Body of pancreas (tissue), 4 donors: Measurements from ENCODE around the gene CDH22. TPM values are rescaled to one million over a fixed set of nuclear protein-coding genes. Genes with fewer than 3 reads are reported as not detected.

ENCODE experiments used
- ATAC-seq: fragments of 150-250 bp; one replicate; pipeline ENCODE4 v1.9.1; 2016
- DNase-seq, 4 donors: peaks; one replicate each; pipeline ENCODE4 v3.0.0-alpha.2; 2019
- H3K27ac ChIP-seq, 4 donors: fragments of 200-600 bp; sonication (generic); 1 replicate in 3 of 4; 2 replicates in 1 of 4; pipeline versions ENCODE4 v1.5.1 to v1.6.1; 2016 to 2019; ENCODE audit warnings: mild to moderate bottlenecking in 1 of 4, mixed read lengths in 1 of 4, moderate library complexity in 1 of 4
- H3K27me3 ChIP-seq, 2 donors: fragments of 200-600 bp; sonication (generic); one replicate each; pipeline ENCODE4 v1.6.0; 2016; ENCODE audit warnings: mild to moderate bottlenecking in 1 of 2
- H3K36me3 ChIP-seq, 2 donors: fragments of 200-600 bp; sonication (generic); replicated peaks in 1 of 2; 2 replicates each; pipeline ENCODE4 v1.5.1; 2016; ENCODE audit warnings: low read depth in 2 of 2; ENCODE audit not compliant: insufficient read depth in 1 of 2
- H3K4me1 ChIP-seq: fragments of 200-600 bp; sonication (generic); one replicate; pipeline ENCODE4 v1.6.0; 2016
- H3K4me3 ChIP-seq, 2 donors: fragments of 200-600 bp; sonication (generic); 1 replicate in 1 of 2; 2 replicates in 1 of 2; pipeline ENCODE4 v1.5.1; 2016 to 2019
- H3K9me3 ChIP-seq, 3 donors: fragments of 200-600 bp; sonication (generic); 1 replicate in 2 of 3; 2 replicates in 1 of 3; pipeline ENCODE4 v1.5.1; 2016
- CTCF ChIP-seq, 7 experiments: fragments of 450-650 bp in 4 of 7; fragments of 200-600 bp in 3 of 7; sonication (generic) in 3 of 7; IDR thresholded peaks; one replicate each; pipeline ENCODE4 v1.5.1; 2016 to 2019; ENCODE audit warnings: antibody characterized with exemption in 7 of 7
- POLR2A ChIP-seq, 3 donors: fragments of 450-650 bp; IDR thresholded peaks; one replicate each; pipeline ENCODE4 v1.6.1; 2016; ENCODE audit warnings: antibody characterized with exemption in 3 of 3, mild to moderate bottlenecking in 2 of 3
- WGBS, 2 donors: methylation state at CpG; one replicate each; pipeline ENCODE4 v1.1.5; 2017; 5-methylcytosine and 5-hydroxymethylcytosine counted together
- intact Hi-C: fragments of 100-400 bp; cut with DNase I; formaldehyde crosslinking; loops from one replicate; pipeline ENCODE4 v1.15.1; 2023
- total RNA-seq, 2 donors: library from RNA; depleted of rRNA; stranded (reverse); fragments of >200 nt; gene quantifications; one replicate each; pipeline ENCODE4 v1.1.0, GENCODE V29; 2016

CDH22 gene
- total RNA-seq, 2 donors from 2014 or later = 1.3 to 2.1 TPM

DNA sequence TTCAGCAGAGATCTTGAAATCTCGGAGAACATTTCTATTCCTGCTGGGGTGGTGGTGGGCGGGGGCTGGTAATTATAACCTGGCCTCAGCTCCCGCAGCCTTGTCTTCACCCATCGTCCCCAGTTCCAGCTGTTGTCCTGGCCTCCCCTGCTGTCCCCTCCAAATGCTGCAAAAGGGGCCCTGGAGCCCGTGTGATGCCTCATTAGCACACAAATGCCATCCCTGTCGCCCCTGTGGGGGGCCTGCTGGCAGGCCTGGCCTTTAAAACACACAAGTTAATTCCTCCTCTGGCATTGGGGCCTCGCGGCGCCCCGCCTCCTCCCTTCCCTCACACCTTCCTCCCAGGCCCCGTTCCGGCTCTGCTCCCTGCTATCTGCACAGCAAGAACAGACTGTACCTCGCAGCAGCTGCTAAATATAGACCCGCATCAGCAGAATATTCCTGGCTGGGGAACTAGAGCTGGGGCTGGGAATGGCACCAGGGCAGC, 85.7 kb downstream of the CDH22 start:
- intact Hi-C loops = no loop called here
- TF ChIP-seq POLR2A (IDR thresholded peaks at IDR 0.05) (no peak), CTCF (IDR thresholded peaks at IDR 0.05) (no peak)
- Histone ChIP-seq H3K4me1 (no peaks in the 10 kb centered on the region), H3K27ac (no peak overlapping the region), H3K36me3 (no peaks in the 10 kb centered on the region), H3K27me3 (no peaks in the 10 kb centered on the region), H3K9me3 (no peaks in the 10 kb centered on the region), H3K4me3 (no peak overlapping the region)
- ATAC-seq (peak; percentile 53), DNase-seq (peak in 3 of 4 donors; percentile 54 to 67 (median 57))
- 39 to 41% methylated on average over 14 of the region's 14 CpGs for WGBS, 2 donors

DNA sequence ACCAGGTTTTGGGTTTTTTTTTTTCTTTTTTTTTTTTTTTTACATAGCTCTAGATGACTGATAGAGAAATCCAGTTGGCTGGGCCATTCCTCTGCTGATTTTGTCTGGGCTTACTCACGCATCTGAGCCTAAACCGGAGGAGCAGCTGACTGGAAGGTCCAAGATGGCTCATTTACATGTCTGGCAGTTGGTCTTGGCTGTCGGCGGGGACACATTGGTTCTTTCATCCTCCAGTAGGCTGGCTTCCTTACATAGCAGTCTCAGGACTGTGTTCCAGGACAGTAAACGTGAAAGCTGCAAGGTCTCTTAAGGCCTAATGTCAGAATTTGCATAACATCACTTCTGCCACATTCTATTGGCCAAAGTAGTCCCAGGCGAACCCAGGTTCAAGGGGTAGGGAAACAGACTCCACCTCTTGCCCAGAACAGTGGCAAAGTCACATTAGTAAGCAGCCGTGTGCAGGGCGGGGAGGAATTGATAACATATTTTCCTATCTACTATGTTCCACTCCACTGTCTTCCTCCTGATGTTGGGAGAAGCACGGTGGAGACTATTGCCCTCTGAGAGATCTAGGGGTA, 87.0 kb downstream of the CDH22 start:
- Histone ChIP-seq H3K27me3 (no peaks in the 10 kb centered on the region), H3K27ac (no peak overlapping the region), H3K4me1 (no peaks in the 10 kb centered on the region), H3K9me3 (no peaks in the 10 kb centered on the region), H3K36me3 (no peaks in the 10 kb centered on the region), H3K4me3 (no peak overlapping the region)
- no peak for TF ChIP-seq POLR2A (IDR thresholded peaks at IDR 0.05)
- TF ChIP-seq CTCF (IDR thresholded peaks at IDR 0.05) = no peak
- ATAC-seq (no peak), DNase-seq (no peak)
- WGBS, 2 donors = 72 to 82% methylated on average over 7 to 9 of the region's 9 CpGs
- intact Hi-C loops = no loop called here

- no peak overlapping the region for H3K4me3 ChIP-seq
- no peaks in the 10 kb centered on the region for H3K9me3 ChIP-seq
- H3K4me1 ChIP-seq = no peaks in the 10 kb centered on the region
- ATAC-seq (peak; percentile 25), DNase-seq (peak in 3 of 4 donors; percentile 28 to 59 (median 39))
- no peak overlapping the region for H3K27ac ChIP-seq
- intact Hi-C loops = no loop called here
- H3K27me3 ChIP-seq = no peaks in the 10 kb centered on the region
- 55 to 82% methylated on average over 5 to 10 of the region's 10 CpGs for WGBS, 2 donors
- no peak for TF ChIP-seq POLR2A (IDR thresholded peaks at IDR 0.05)
- TF ChIP-seq CTCF (IDR thresholded peaks at IDR 0.05) = no peak
- no peaks in the 10 kb centered on the region for H3K36me3 ChIP-seq
Observed at GRCh38 chr20:46220455-46221207, 87.7 kb downstream of the CDH22 start.

- no peak overlapping the region for H3K27ac ChIP-seq
- TF ChIP-seq POLR2A (IDR thresholded peaks at IDR 0.05) (no peak), CTCF (IDR thresholded peaks at IDR 0.05) (no peak)
- 51 to 72% methylated on average over 2 of the region's 2 CpGs for WGBS, 2 donors
- H3K9me3 ChIP-seq = no peaks in the 10 kb centered on the region
- H3K4me1 ChIP-seq = no peaks in the 10 kb centered on the region
- intact Hi-C loops = no loop called here
- ATAC-seq (no peak), DNase-seq (no peak)
- no peaks in the 10 kb centered on the region for H3K27me3 ChIP-seq
- H3K4me3 ChIP-seq = no peak overlapping the region
- no peaks in the 10 kb centered on the region for H3K36me3 ChIP-seq
Observed at GRCh38 chr20:46219920-46220319, 88.4 kb downstream of the CDH22 start.
